ENCODE measurements around the gene THSD4.

- TF ChIP-seq POLR2A (IDR thresholded peaks at IDR 0.05), result no peak
- no peak for TF ChIP-seq POLR2AphosphoS5 (IDR thresholded peaks at IDR 0.05)
Observed at GRCh38 chr15:71542836-71543235, 427.6 kb downstream of the THSD4 start.

All from suprapubic skin (tissue), 4 donors.